Activated CD8-positive, alpha-beta T cell treated with anti-CD3 and anti-CD28 coated beads, Interleukin-2, amount 10 ng/mL, durations not matched to agents 7 days and 5 days (primary cell): ENCODE results near the gene PARP3. TPM values are rescaled to one million over a fixed set of nuclear protein-coding genes. Genes with fewer than 3 reads are reported as not detected.

ENCODE experiments used
- ATAC-seq: fragments of 150-1000 bp; cut with Tn5 transposase; one replicate; pipeline ENCODE4 v1.10.0; 2021; ENCODE audit warnings: moderate library complexity
- CTCF ChIA-PET: fragments of 350-600 bp; sonication (Branson Sonifier 250); formaldehyde crosslinking; loops from one replicate; lab custom pipeline; 2021; ENCODE audit warnings: antibody characterized with exemption; lab: Charles Lee
- POLR2A ChIA-PET: fragments of 350-600 bp; sonication (Branson Sonifier 250); formaldehyde crosslinking; loops from one replicate; lab custom pipeline; 2021; ENCODE audit warnings: antibody characterized with exemption; lab: Charles Lee
- DNase-seq: peaks from one replicate; pipeline ENCODE4 v3.0.0-alpha.2; 2020
- H3K27ac Mint-ChIP-seq: one replicate; pipeline ENCODE4 v1.8.0; 2021; ENCODE audit warnings: mild to moderate bottlenecking, mixed read lengths
- H3K27me3 Mint-ChIP-seq: one replicate; pipeline ENCODE4 v1.8.0; 2021; ENCODE audit warnings: low read depth, mixed read lengths
- H3K36me3 Mint-ChIP-seq: one replicate; pipeline ENCODE4 v1.8.0; 2021; ENCODE audit warnings: low read depth, mixed read lengths
- H3K4me1 Mint-ChIP-seq: one replicate; pipeline ENCODE4 v1.8.0; 2021; ENCODE audit warnings: low read depth, mixed read lengths
- H3K4me3 Mint-ChIP-seq: one replicate; pipeline ENCODE4 v1.8.0; 2021; ENCODE audit warnings: mild to moderate bottlenecking, mixed read lengths
- H3K9me3 Mint-ChIP-seq: one replicate; pipeline ENCODE4 v1.8.0; 2022; ENCODE audit warnings: mixed read lengths; ENCODE audit not compliant: insufficient read depth
- total RNA-seq, 2 experiments: library from RNA; stranded (reverse); gene quantifications; one replicate each; pipeline ENCODE4 v1.2.3, GENCODE V29; 2021

Gene PARP3
- total RNA-seq, 2 experiments from 2014 or later = 18.8 to 20.4 TPM

DNA sequence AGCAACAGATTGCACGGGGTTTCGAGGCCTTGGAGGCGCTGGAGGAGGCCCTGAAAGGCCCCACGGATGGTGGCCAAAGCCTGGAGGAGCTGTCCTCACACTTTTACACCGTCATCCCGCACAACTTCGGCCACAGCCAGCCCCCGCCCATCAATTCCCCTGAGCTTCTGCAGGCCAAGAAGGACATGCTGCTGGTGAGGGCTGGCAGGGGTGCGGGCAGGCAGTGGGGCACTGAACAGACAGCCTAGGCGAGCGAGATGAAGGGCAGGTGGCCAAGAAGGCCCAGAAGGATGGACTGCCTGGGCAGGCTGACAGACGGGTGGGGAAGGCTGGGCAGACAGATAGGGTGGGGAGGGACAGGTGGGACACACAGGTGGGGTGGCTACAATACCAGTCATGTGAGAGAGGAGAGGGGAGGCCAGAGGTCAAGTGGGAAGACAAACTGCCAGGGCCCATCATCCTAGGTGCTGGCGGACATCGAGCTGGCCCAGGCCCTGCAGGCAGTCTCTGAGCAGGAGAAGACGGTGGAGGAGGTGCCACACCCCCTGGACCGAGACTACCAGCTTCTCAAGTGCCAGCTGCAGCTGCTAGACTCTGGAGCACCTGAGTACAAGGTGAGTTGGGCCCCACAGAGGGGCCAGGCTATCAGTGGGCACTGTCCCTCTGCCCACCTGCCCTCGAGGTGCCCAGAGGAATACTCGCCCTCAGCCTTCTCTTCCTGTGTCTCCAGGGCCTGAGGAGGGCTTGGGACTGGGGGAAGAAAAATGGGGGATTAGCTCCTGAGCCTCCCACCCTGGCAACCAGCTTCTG is 3.1 kb downstream of the PARP3 start:
- Mint-ChIP-seq H3K27me3 (no peaks in the 10 kb centered on the region), H3K4me3 (no peak overlapping the region), H3K36me3 (peaks cover 6% of the 10 kb centered on the region), H3K4me1 (peaks cover 28% of the 10 kb centered on the region), H3K9me3 (no peaks in the 10 kb centered on the region), H3K27ac (no peak overlapping the region)
- ChIA-PET POLR2A (no interaction called here), CTCF (interaction anchor here (5.5 kb wide), 1 partner anchor 29 kb away, joined by 54 read pairs; the partner anchor contains the start of genes ABHD14A and ABHD14B)
- DNase-seq (no peak), ATAC-seq (no peak)

GRCh38 chr3:51945926-51946705 is 4.0 kb downstream of the PARP3 start:
- H3K36me3 Mint-ChIP-seq = no peaks in the 10 kb centered on the region
- H3K4me1 Mint-ChIP-seq = peaks cover 19% of the 10 kb centered on the region
- no peak overlapping the region for H3K27ac Mint-ChIP-seq
- H3K4me3 Mint-ChIP-seq = no peak overlapping the region
- ATAC-seq (no peak), DNase-seq (no peak)
- ChIA-PET CTCF (interaction anchor here (5.5 kb wide), 1 partner anchor 28 kb away, joined by 54 read pairs; the partner anchor contains the start of genes ABHD14A and ABHD14B), POLR2A (interaction anchor here (0.8 kb wide), 1 partner anchor 29 kb away, joined by 3 read pairs; the partner anchor contains the start of gene ABHD14A)
- no peaks in the 10 kb centered on the region for H3K9me3 Mint-ChIP-seq
- H3K27me3 Mint-ChIP-seq = no peaks in the 10 kb centered on the region

- no peaks in the 10 kb centered on the region for H3K27me3 Mint-ChIP-seq
- no peaks in the 10 kb centered on the region for H3K9me3 Mint-ChIP-seq
- ATAC-seq = no peak
- no peak overlapping the region for H3K27ac Mint-ChIP-seq
- DNase-seq = no peak
- no peak overlapping the region for H3K4me3 Mint-ChIP-seq
- no peaks in the 10 kb centered on the region for H3K36me3 Mint-ChIP-seq
- POLR2A ChIA-PET = interaction anchor here (0.8 kb wide), 1 partner anchor 28 kb away, joined by 3 read pairs; the partner anchor contains the start of gene ABHD14A
- H3K4me1 Mint-ChIP-seq = peaks cover 16% of the 10 kb centered on the region
- CTCF ChIA-PET = no interaction called here
These were observed 4.6 kb downstream of the PARP3 start for GRCh38 chr3:51946796-51947195.

- ATAC-seq (no peak), DNase-seq (no peak)
- H3K9me3 Mint-ChIP-seq = no peaks in the 10 kb centered on the region
- peaks cover 14% of the 10 kb centered on the region for H3K4me1 Mint-ChIP-seq
- CTCF ChIA-PET = no interaction called here
- no peak overlapping the region for H3K4me3 Mint-ChIP-seq
- no peak overlapping the region for H3K27ac Mint-ChIP-seq
- H3K36me3 Mint-ChIP-seq = no peaks in the 10 kb centered on the region
- H3K27me3 Mint-ChIP-seq = peaks cover 3% of the 10 kb centered on the region
- POLR2A ChIA-PET = interaction anchor here (0.8 kb wide), 1 partner anchor 28 kb away, joined by 3 read pairs; the partner anchor contains the start of gene ABHD14A
These were observed 5.2 kb downstream of the PARP3 start for GRCh38 chr3:51947215-51947900.

- ATAC-seq = no peak
- Mint-ChIP-seq H3K9me3 (no peaks in the 10 kb centered on the region), H3K27ac (no peak overlapping the region), H3K4me3 (no peak overlapping the region), H3K27me3 (peaks cover 4% of the 10 kb centered on the region), H3K4me1 (peaks cover 7% of the 10 kb centered on the region), H3K36me3 (no peaks in the 10 kb centered on the region)
- CTCF ChIA-PET = no interaction called here
- POLR2A ChIA-PET = no interaction called here
- no peak for DNase-seq
These were observed 5.9 kb downstream of the PARP3 start for GRCh38 chr3:51948016-51948580.

- ATAC-seq (no peak), DNase-seq (no peak)
- CTCF ChIA-PET = no interaction called here
- POLR2A ChIA-PET = no interaction called here
- H3K9me3 Mint-ChIP-seq = no peaks in the 10 kb centered on the region
- no peak overlapping the region for H3K4me3 Mint-ChIP-seq
- H3K36me3 Mint-ChIP-seq = no peaks in the 10 kb centered on the region
- H3K27me3 Mint-ChIP-seq = peaks cover 15% of the 10 kb centered on the region
- H3K27ac Mint-ChIP-seq = no peak overlapping the region
- H3K4me1 Mint-ChIP-seq = peaks cover 2% of the 10 kb centered on the region
These were observed 7.0 kb downstream of the PARP3 start for GRCh38 chr3:51949121-51949520.

DNA sequence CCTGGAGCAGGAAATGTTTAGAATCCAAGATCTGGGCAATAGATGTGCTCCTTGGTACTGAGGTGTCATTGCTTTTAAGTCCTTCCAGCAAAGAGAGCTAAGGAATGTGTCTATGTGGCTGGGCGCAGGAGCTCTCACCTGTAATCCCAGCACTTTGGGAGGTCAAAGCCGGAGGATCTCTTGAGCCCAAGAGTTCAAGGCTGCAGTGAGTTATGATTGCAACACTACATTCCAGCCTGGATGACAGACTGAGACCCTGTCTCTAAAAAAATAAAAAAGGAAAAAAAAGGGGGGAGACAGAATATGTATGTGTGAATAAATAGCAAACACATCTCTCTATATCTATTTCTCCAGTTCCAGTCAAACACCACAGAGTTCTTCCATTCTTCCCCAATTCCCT is 8.7 kb downstream of the PARP3 start:
- ChIA-PET CTCF (interaction anchor here (0.6 to 2.2 kb wide), 4 partner anchors 8 to 181 kb away, joined by 3 to 6 read pairs (median 4); partner anchors contain the start of genes ABHD14A, ABHD14B and RRP9), POLR2A (interaction anchor here (0.6 kb wide), 1 partner anchor 94 kb away, joined by 3 read pairs; no protein-coding TSS in a partner anchor)
- Mint-ChIP-seq H3K36me3 (no peaks in the 10 kb centered on the region), H3K27ac (no peak overlapping the region), H3K4me1 (peaks cover 2% of the 10 kb centered on the region), H3K4me3 (no peak overlapping the region), H3K9me3 (no peaks in the 10 kb centered on the region), H3K27me3 (peaks cover 28% of the 10 kb centered on the region)
- DNase-seq (no peak), ATAC-seq (no peak)

DNA sequence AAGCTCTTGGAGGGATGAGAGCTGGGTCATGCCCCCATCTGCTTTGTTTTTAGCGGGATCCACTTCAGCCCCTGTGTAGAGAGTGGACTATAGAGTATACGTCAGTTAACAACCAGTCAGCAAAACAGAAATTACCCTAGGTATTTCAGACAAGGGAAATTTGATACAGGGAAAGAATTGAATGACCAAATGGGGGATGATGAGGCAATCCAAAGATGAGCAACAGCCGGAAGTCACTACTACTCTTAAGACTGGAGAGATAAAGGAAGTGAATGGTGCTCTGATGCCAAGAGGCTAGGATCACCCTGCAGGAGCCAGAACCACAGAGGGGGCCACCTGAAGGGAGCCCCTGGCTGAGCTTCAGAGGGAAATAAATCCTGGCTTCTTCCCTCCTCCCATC is 11.3 kb downstream of the PARP3 start:
- DNase-seq (no peak), ATAC-seq (no peak)
- Mint-ChIP-seq H3K9me3 (no peaks in the 10 kb centered on the region), H3K36me3 (no peaks in the 10 kb centered on the region), H3K27ac (no peak overlapping the region), H3K4me1 (peaks cover 13% of the 10 kb centered on the region), H3K27me3 (peaks cover 41% of the 10 kb centered on the region), H3K4me3 (no peak overlapping the region)
- ChIA-PET POLR2A (no interaction called here), CTCF (interaction anchor here (0.6 to 2.0 kb wide), 6 partner anchors 11 to 1221 kb away, joined by 3 to 7 read pairs (median 4); partner anchors contain the start of genes ABHD14B and RRP9)

- Mint-ChIP-seq H3K36me3 (no peaks in the 10 kb centered on the region), H3K4me3 (no peak overlapping the region), H3K27me3 (peaks cover 43% of the 10 kb centered on the region), H3K27ac (no peak overlapping the region), H3K9me3 (no peaks in the 10 kb centered on the region), H3K4me1 (peaks cover 13% of the 10 kb centered on the region)
- no peak for ATAC-seq
- no peak for DNase-seq
- POLR2A ChIA-PET = no interaction called here
- CTCF ChIA-PET = interaction anchor here (0.7 to 2.0 kb wide), 5 partner anchors 13 to 132 kb away, joined by 3 to 7 read pairs (median 4); partner anchors contain the start of genes ABHD14B and RRP9
These were observed 11.9 kb downstream of the PARP3 start for GRCh38 chr3:51954105-51954504.

DNA sequence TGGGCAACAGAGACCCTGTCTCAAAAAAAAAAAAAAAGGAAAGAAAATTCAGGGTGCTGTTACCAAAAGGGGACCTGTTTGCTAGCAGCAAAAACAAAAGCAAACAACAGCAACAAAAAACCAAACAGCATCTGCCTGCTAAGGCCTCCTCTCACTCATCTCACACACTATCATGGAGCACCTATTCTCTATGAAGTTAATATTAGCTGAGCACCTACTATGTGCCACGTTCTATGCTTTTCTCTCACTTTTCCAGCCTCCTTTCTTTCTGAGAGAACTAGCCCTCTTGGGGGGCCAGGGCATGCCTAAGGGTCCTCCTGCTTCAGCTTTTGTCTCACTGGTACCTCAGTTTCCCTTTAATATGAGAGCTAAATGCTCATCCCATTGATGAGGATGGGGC is 12.6 kb downstream of the PARP3 start:
- peaks cover 13% of the 10 kb centered on the region for H3K4me1 Mint-ChIP-seq
- ChIA-PET POLR2A (no interaction called here), CTCF (interaction anchor here (1.0 to 2.0 kb wide), 4 partner anchors 12 to 46 kb away, joined by 3 to 7 read pairs (median 4); partner anchors contain the start of gene RRP9)
- H3K4me3 Mint-ChIP-seq = no peak overlapping the region
- no peaks in the 10 kb centered on the region for H3K36me3 Mint-ChIP-seq
- no peak for ATAC-seq
- H3K27ac Mint-ChIP-seq = no peak overlapping the region
- no peaks in the 10 kb centered on the region for H3K9me3 Mint-ChIP-seq
- H3K27me3 Mint-ChIP-seq = peaks cover 43% of the 10 kb centered on the region
- no peak for DNase-seq
